Endothelial cell of umbilical vein (primary cell): Measurements from ENCODE around the gene C1orf185. TPM values are rescaled to one million over a fixed set of nuclear protein-coding genes. Genes with fewer than 3 reads are reported as not detected.
"Not testable (repeated sequence)": the region's sequence is repeated elsewhere in the genome, so short reads cannot be mapped to it uniquely, and the experiment has no call there.

Experiments
- BruUV-seq: library from RNA; stranded (reverse); fragments of 400-500 nt; replicated peaks from 2 replicates; lab custom pipeline; 2021; lab: Mats Ljungman, UMichigan
- CTCF ChIA-PET: fragments of 300-600, 350-600 bp; sonication (Branson Sonifier 250); formaldehyde crosslinking; loops from one replicate; lab custom pipeline; 2021; ENCODE audit warnings: antibody characterized with exemption, inconsistent platforms; lab: Charles Lee
- POLR2A ChIA-PET: fragments of 300-600, 350-600 bp; sonication (Branson Sonifier 250); formaldehyde crosslinking; loops from one replicate; lab custom pipeline; 2021; ENCODE audit warnings: antibody characterized with exemption, inconsistent platforms; lab: Charles Lee
- DNase-seq: peaks from one replicate; pipeline ENCODE4 v3.0.0-alpha.2; 2011; ENCODE audit warnings: low read depth, low spot score
- FAIRE-seq: peaks from 2 replicates; lab custom pipeline; 2011; peaks lifted over from hg19 to GRCh38; lab: Jason Lieb, UNC
- H2AFZ ChIP-seq: 2 replicates; pipeline ENCODE4 v1.6.0; 2012; ENCODE audit warnings: low read depth, low read length, control low read depth, inconsistent platforms
- H3K27ac ChIP-seq: 2 replicates; pipeline ENCODE4 v1.5.1; 2011; ENCODE audit warnings: low read depth, mild to moderate bottlenecking, control low read depth, low read length, moderate library complexity; ENCODE audit not compliant: insufficient read depth
- H3K27me3 ChIP-seq, 2 experiments: 2 replicates each; pipeline versions ENCODE4 v1.6.0 to v1.6.1; 2011; ENCODE audit warnings: low read length in 2 of 2, mixed read lengths in 1 of 2; ENCODE audit not compliant: control insufficient read depth in 2 of 2, insufficient read depth in 2 of 2
- H3K36me3 ChIP-seq, 2 experiments: 2 replicates in 1 of 2; 3 replicates in 1 of 2; pipeline ENCODE4 v1.5.1; 2011; ENCODE audit warnings: low read length in 2 of 2, mild to moderate bottlenecking in 1 of 2, moderate library complexity in 1 of 2; ENCODE audit not compliant: control insufficient read depth in 2 of 2, insufficient read depth in 2 of 2; ENCODE audit errors: extremely low read depth in 1 of 2
- H3K4me1 ChIP-seq: 3 replicates; pipeline ENCODE4 v1.5.1; 2011; ENCODE audit warnings: mild to moderate bottlenecking, low read length; ENCODE audit not compliant: control insufficient read depth, insufficient read depth; ENCODE audit errors: extremely low read depth
- H3K4me2 ChIP-seq: 2 replicates; pipeline ENCODE4 v1.6.1; 2011; ENCODE audit warnings: low read length, control low read depth, mixed read lengths; ENCODE audit not compliant: insufficient read depth
- H3K4me3 ChIP-seq, 3 experiments: fragments of 200-600 bp in 1 of 3; sonication (generic), shearing (Covaris generic) in 1 of 3; replicated peaks in 1 of 3; 2 replicates each; pipeline ENCODE4 v1.5.1; 2011 to 2016; ENCODE audit warnings: control low read depth in 3 of 3, low read length in 3 of 3, mild to moderate bottlenecking in 2 of 3, inconsistent platforms in 1 of 3, low read depth in 1 of 3, moderate library complexity in 1 of 3; ENCODE audit not compliant: insufficient read depth in 1 of 3
- H3K79me2 ChIP-seq: 2 replicates; pipeline ENCODE4 v1.6.0; 2012; ENCODE audit warnings: low read length, inconsistent platforms; ENCODE audit not compliant: control insufficient read depth, insufficient read depth
- H3K9ac ChIP-seq: replicated peaks from 2 replicates; pipeline ENCODE3; 2011; ENCODE audit warnings: low read length, control low read depth; ENCODE audit not compliant: insufficient read depth; ENCODE audit errors: extremely low read depth
- H3K9me1 ChIP-seq: replicated peaks from 3 replicates; pipeline ENCODE4 v1.6.0; 2011; ENCODE audit warnings: mild to moderate bottlenecking, low read length; ENCODE audit not compliant: control insufficient read depth, insufficient read depth; ENCODE audit errors: extremely low read depth
- H3K9me3 ChIP-seq: replicated peaks from 2 replicates; pipeline ENCODE4 v1.5.1; 2012; ENCODE audit warnings: low read length, inconsistent platforms; ENCODE audit not compliant: control insufficient read depth, insufficient read depth
- H4K20me1 ChIP-seq: replicated peaks from 2 replicates; pipeline ENCODE3; 2011; ENCODE audit warnings: mild to moderate bottlenecking, low read length; ENCODE audit not compliant: control insufficient read depth, insufficient read depth; ENCODE audit errors: extremely low read depth
- CTCF ChIP-seq, 2 donors: IDR thresholded peaks; 1 replicate in 1 of 2; 2 replicates in 1 of 2; pipeline ENCODE4 v1.5.1; 2011; ENCODE audit warnings: low read length in 2 of 2, mild to moderate bottlenecking in 2 of 2, moderate library complexity in 2 of 2, control low read depth in 1 of 2, inconsistent platforms in 1 of 2, low read depth in 1 of 2; ENCODE audit not compliant: insufficient read depth in 1 of 2; ENCODE audit errors: extremely low read depth in 1 of 2
- EZH2 ChIP-seq: IDR thresholded peaks from 2 replicates; pipeline ENCODE4 v1.6.1; 2012; ENCODE audit warnings: borderline replicate concordance, low read depth, mild to moderate bottlenecking, moderate library complexity, low read length, inconsistent platforms; ENCODE audit not compliant: severe bottlenecking
- FOS ChIP-seq: IDR thresholded peaks from 2 replicates; pipeline ENCODE4 v1.6.1; 2011; ENCODE audit warnings: mild to moderate bottlenecking, low read length, moderate library complexity, borderline replicate concordance; ENCODE audit not compliant: insufficient read depth
- GATA2 ChIP-seq: IDR thresholded peaks from 2 replicates; pipeline ENCODE4 v1.7.0; 2011; ENCODE audit warnings: low read depth, mild to moderate bottlenecking, moderate library complexity, mixed read lengths, low read length; ENCODE audit not compliant: insufficient read length, insufficient read depth
- JUN ChIP-seq: IDR thresholded peaks from 2 replicates; pipeline ENCODE4 v1.6.1; 2011; ENCODE audit warnings: borderline replicate concordance, low read depth; ENCODE audit not compliant: insufficient read length, insufficient read depth
- MAX ChIP-seq: IDR thresholded peaks from 2 replicates; pipeline ENCODE4 v1.6.1; 2011; ENCODE audit not compliant: insufficient read depth, insufficient read length
- MYC ChIP-seq: IDR thresholded peaks from one replicate; pipeline ENCODE4 v1.6.1; 2011; ENCODE audit warnings: mild to moderate bottlenecking, low read depth, low read length
- POLR2A ChIP-seq: IDR thresholded peaks from 2 replicates; pipeline ENCODE4 v1.6.1; 2012; ENCODE audit warnings: low read depth, mild to moderate bottlenecking, control low read depth, low read length
- POLR2AphosphoS5 ChIP-seq: IDR thresholded peaks from 2 replicates; pipeline ENCODE4 v1.6.1; 2012; ENCODE audit warnings: low read depth, mild to moderate bottlenecking, control low read depth, low read length, moderate library complexity; ENCODE audit not compliant: insufficient read depth
- dilution Hi-C: fragments of 300-500 bp; cut with MboI; formaldehyde crosslinking; loops from one replicate; pipeline ENCODE4 v1.15.0; 2019; ENCODE audit warnings: low sequenced_read_pairs; ENCODE audit not compliant: extremely low pct_ligation_motif_present
- intact Hi-C: fragments of 100-400 bp; cut with micrococcal nuclease; formaldehyde crosslinking; loops from one replicate; pipeline ENCODE4 v1.10.0; 2022
- polyA plus RNA-seq, 4 experiments: library from polyadenylated mRNA; depleted of rRNA in 3 of 4; stranded (reverse) in 3 of 4; unstranded in 1 of 4; fragments of >200 nt; gene quantifications; 2 replicates each; pipeline versions ENCODE4 v1.2.1 to v1.2.3, GENCODE V29; 2011 to 2012; ENCODE audit warnings: missing spikeins in 1 of 4
- total RNA-seq: library from RNA; stranded (reverse); gene quantifications from 2 replicates; pipeline ENCODE4 v1.2.3, GENCODE V29; 2021

The C1orf185 gene
- total and polyA plus RNA-seq, 2 donors (not counting 3 experiments of a cell fraction or from before 2014, with no cell fraction given): not detected

GRCh38 chr1:51158263-51158662 lies 56.2 kb downstream of the C1orf185 start:
- H4K20me1 ChIP-seq: no peaks in the 10 kb centered on the region
- CTCF ChIA-PET: interaction anchor here (1.1 kb wide), 1 partner anchor 34 kb away, joined by 3 read pairs; no protein-coding TSS in a partner anchor
- TF ChIP-seq MAX (no peak), JUN (no peak), POLR2A (no peak), FOS (no peak), GATA2 (no peak), MYC (no peak), CTCF (IDR thresholded peaks at IDR 0.05; ENCODE audit: extremely low read depth in 1 of 2, insufficient read depth in 1 of 2, low read depth in 1 of 2, low read length in 2 of 2) (no peak), POLR2AphosphoS5 (no peak), EZH2 (no peak)
- no peaks in the 10 kb centered on the region for H3K36me3 ChIP-seq
- no peak overlapping the region for H3K4me2 ChIP-seq
- intact Hi-C loops: no loop called here
- dilution Hi-C loops: no loop called here
- H3K27me3 ChIP-seq: peaks cover 0 to 5% of the 10 kb centered on the region in 2 experiments
- no peak overlapping the region for H2AFZ ChIP-seq
- no peaks in the 10 kb centered on the region for H3K4me1 ChIP-seq
- BruUV-seq: no TSS peak
- H3K9me1 ChIP-seq: no peaks in the 10 kb centered on the region
- no peak overlapping the region for H3K9ac ChIP-seq
- POLR2A ChIA-PET: no interaction called here
- H3K27ac ChIP-seq: no peak overlapping the region
- H3K9me3 ChIP-seq: no peaks in the 10 kb centered on the region
- no peaks in the 10 kb centered on the region for H3K79me2 ChIP-seq
- H3K4me3 ChIP-seq: no peak overlapping the region
- FAIRE-seq: no peak
- no peak for DNase-seq

- H3K36me3 ChIP-seq, H3K27ac ChIP-seq, DNase-seq, intact Hi-C loops, H4K20me1 ChIP-seq, H3K9ac ChIP-seq, H2AFZ ChIP-seq, BruUV-seq, H3K27me3 ChIP-seq, POLR2A ChIA-PET, H3K79me2 ChIP-seq, CTCF ChIA-PET, H3K4me1 ChIP-seq, FAIRE-seq, H3K4me3 ChIP-seq, H3K4me2 ChIP-seq, dilution Hi-C loops, H3K9me1 ChIP-seq, H3K9me3 ChIP-seq: not testable (repeated sequence)
These were observed 60.5 kb downstream of the C1orf185 start for GRCh38 chr1:51162560-51162959.
